NCI-H2171 treated with DMSO at 0.1 percent for 48 hours (cell line): ENCODE measurements around the gene CDH13.

Source experiments
- DNase-seq: peaks from one replicate; lab custom pipeline; 2025; lab: John Stamatoyannopoulos, UW

Gene CDH13

DNA sequence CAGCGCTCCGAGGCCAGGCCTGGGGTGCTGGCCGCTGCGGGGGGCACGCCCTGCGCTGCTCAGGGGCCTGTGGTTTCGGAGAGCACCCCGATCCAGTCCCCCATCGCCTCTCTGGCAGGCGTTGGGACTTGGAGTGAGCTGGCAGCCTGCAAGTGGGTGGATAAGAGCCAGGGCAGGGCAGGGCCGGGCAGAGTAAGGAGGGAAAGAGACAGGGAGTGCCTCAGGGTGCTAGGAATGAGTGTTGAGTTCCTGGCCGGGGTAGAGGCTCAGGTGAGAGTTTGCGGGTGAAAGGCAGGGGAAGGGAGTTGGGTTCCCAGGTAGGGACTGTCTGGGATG is 1.3 kb downstream of the CDH13 start:
- DNase-seq, result no peak

DNA sequence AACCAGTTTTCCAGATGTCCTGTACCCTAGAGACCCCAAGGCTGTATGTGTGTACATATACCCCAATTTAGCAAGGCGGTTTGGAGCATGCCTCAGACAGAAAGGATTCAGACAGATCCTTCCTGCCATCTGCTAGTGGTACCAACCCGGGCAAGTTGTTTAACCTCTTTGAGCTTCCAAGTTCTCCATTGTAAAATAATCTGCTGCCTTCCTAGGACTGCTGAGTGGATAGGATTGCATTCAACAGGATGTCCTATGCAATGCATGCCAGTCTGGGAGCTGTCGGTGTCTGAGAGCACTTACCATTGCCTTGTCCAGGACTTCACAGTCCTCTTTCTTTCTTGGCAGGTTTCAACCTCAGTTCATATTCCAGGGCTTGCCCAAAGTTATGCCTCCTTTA is 1.9 kb downstream of the CDH13 start:
- peak; percentile 16 for DNase-seq

DNA sequence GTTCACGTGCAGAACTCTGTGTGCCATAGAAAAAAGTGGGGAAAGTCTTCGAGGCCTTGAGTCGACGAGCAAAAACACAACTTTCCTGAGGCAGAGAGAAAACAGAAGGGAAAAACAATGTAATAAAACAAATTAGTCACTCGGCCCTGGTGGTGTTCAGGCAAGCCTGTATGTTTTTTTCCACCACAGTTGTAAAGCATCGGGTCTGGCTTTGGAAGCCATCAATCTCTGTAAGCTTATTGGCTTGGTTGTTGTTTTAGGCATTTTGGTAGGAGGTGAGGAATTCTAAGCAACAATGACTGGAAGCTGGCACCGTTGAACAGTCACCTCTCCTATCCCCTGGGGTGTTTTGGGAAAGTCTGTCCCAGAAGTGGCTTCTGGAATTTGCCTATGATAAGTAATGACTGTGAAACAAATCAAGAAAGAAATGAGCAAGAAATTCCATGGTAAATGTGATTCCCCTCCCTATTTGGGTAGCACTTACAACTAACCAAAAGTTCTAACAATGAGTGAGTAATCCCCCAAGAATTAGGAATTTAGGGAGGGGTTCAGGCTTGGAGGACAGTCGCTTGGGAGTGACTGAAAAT is 2.8 kb downstream of the CDH13 start:
- DNase-seq, result no peak

DNA sequence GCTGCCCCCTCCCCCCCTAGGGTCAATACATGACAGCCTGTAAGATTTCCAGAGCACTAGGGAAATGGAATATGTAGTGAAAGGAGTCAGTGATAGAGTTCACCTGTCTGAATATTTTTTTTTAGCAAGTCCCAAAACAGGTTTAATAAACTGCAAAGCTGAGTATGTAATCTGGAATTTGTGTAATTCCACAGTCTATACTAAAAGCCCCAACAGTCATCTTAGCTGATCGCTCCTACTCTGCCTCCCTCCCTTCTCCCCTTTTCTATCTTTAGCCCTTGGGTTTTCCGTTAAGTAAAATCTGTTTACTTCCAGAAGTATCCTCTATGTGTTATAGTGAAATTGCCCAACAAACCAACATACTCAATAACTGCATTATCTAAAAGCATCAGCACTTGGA is 3.5 kb downstream of the CDH13 start:
- DNase-seq, result no peak

GRCh38 chr16:82630688-82631087 is 3.9 kb downstream of the CDH13 start:
- DNase-seq, result peak; percentile 28

DNA sequence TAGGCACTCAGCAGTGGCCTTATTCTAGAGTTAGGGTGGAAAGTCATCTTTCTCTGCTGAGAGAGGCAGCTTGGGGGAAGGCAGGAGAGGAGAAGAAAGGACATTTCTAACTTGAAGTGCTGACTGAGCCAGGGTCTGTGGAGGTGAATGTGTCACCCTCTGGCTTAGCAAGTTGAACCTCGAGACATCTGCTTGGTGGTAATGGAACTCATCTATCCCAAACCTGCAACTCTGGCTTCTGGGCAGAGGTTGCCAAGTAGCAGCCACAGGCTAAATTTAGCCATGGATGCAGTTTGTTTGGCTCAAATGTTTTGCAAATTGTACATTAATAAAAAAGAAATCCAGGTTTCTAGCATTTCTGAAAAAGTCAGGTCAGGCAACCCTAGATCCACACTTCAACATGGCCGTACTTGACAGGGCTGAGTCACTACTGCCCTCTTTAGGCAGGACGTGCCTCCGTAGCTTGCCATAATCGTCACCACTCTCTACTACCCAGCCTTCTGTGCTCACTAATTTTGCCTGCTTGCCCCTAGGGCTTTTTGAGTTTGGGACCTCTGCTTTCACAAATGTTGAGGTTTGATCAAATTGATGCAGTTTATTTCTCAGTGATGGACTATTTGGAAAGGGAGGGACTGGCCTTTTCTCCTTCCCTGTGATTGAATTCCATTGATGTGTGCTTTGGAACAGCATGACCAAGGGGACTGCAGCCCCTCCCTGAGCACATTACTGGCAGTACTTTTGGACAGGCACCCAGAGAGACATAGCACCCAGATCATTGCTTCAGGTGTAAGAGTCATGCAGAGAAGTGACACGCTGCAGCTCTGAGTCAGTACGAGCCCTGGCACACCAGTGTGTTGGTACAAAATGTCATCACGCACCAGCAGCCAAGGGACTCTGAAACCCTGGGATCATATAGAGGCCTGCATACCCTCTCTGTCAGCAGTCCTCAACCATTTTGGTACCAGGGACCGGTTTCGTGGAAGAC is 5.2 kb downstream of the CDH13 start:
- no peak for DNase-seq

GRCh38 chr16:82633964-82634600 is 7.3 kb downstream of the CDH13 start:
- peak; percentile 96 for DNase-seq

- no peak for DNase-seq
Measured at GRCh38 chr16:82634955-82635610, 8.3 kb downstream of the CDH13 start.

- DNase-seq, result no peak
Measured at GRCh38 chr16:82636485-82636884, 9.7 kb downstream of the CDH13 start.

DNA sequence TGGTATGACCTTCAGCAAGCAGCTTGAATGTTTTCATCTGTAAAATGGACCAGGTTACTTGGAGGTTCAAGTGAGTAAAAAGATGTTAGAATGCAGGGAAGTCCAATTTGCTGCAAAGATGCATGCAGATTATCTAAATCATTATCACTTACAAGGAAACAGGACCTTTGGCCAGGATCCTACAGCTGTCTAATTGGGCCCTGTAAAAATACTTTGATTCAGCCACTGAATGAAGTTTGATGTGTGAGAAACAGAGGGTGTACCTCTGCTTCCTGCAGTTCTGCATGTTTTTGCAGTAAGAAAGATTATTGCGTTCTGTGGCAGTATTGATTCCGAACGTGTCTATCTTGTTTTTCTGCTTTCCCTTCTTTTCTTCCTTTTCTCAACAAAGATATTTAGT is 10.2 kb downstream of the CDH13 start:
- DNase-seq, result no peak

DNA sequence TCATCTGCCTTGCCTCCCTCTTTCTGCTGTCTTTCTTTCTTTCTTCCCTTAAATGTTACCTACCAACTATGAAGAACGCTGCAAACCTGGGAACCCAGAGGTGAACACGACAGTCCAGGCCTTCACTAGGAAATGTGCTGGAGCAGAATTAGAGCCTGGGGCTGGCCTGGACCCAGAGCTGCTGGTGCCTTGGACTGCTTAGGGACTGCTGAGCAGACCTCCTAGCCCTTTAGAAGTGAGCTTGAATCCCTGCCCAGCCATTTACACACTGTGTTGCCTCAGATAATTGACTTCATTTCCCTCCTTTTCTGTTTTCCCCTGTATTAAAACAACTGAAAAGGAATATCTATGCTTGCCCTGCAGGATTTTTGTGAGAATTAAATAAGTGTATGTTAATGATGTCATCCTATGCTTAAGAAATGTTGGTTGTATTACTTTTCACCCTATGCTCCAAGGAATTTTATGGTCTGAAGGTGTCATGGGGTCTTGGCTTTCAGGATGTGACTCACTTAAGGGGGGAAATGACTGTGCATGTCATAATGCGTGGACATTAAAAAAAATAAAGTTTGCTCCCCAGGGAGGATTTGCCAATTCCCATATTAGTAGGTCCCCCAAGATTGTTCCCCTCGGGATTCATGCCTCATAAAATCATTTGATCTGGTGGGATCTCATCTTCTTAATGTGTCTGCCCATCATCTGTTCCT is 11.5 kb downstream of the CDH13 start:
- DNase-seq, result no peak

DNA sequence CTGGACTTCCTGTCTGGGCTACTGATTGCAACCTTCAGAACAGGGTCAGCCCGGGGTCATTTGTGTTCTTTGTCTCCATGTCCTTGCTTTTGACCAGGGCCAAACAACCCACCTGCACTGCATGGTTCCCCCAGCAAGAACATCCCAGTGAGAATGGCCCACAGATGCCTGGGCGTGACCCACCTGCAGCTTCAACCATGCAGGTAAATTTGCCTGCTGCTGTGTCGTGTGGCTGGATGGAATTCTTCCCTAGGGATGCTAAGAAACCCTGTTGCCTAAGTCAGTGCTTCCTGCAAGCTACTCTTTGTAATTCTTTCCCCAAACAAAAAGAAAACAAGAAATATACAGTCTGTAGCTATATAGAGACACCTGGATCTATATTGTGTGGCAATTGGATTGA is 12.5 kb downstream of the CDH13 start:
- DNase-seq, result peak; percentile 53

GRCh38 chr16:82639666-82640336 is 13.0 kb downstream of the CDH13 start:
- peak; percentile 60 for DNase-seq

DNA sequence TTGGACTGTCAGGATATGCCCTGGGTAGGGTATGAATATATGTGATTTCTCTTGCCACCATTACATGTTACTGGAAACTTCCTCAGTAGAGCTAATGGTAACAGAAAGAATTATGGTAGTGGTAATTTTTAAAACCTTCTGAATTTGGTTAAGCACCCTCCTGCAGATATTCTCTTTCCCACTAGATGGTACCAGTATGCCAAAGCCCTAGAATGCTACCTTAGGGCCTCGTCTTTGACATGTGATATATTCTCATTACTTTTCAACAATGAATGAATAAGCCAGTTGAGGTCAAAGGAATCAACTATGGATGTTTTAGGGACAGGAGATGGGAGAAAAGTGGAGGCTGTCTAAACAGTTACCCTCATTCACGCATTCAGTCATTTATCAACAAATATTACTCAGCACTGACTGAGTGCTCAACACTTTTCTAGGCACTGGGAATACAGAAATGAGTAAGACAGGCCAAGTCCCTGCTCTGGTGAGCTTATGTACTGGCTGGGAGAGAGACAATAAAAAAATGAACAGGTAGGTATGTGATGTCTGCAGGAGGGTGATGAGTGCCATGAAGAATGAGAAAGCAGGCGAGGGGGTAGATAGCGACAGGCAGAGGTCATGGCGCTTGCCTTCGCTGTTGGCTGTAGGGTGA is 14.7 kb downstream of the CDH13 start:
- no peak for DNase-seq

GRCh38 chr16:82643136-82643535 is 16.4 kb downstream of the CDH13 start:
- peak; percentile 26 for DNase-seq

DNA sequence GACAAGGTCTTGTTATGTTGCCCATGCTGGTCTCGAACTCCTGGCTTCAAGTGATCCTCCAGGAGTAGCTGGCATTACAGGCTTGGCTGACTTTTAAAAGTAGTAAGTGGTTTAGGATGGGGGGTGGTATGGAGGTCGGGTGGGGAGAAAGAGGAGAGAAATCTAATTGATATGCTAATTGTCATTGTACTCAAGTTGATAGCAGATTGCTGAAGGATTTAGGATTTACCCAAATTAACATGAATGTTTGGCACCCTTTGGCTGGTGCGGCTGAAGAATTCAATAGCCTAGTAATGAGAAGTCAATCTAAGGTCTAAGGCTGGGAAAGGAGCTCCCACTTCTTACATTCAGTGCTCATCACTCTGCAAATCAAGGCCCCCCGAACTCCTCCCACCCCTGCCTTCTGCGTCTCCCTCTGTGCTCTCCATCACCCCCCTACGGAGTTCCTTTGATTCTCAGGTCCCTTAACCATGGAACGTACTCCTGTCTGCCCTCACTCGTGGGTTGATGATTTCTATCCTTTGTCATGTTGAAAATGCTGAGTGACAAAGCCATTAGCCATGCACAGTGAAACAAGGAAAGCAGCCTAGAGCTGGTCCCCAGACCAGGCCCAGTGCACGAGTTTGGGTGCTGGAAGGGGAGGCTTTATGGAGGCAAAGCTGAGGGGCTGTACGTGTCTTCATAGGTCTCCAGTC is 17.3 kb downstream of the CDH13 start:
- DNase-seq, result no peak

DNA sequence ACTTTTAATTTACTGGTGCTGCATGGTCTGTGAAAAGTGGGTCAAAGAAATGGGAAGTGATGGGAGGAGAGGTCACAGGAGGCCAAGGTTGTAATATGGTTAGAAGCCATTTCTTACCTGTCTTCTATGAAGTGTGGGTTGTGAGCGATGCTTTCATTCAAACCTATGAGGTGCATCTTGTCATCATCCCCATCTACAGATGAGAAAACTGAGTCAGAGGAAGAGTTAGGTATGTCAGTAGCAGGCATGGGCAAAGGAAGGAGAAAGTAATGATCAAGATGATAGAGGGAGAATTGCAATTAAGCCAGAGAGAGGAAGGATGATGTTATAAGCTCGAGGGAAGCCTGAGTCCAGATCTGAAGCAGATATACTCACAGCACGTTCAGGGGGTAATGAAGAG is 19.7 kb downstream of the CDH13 start:
- no peak for DNase-seq

DNA sequence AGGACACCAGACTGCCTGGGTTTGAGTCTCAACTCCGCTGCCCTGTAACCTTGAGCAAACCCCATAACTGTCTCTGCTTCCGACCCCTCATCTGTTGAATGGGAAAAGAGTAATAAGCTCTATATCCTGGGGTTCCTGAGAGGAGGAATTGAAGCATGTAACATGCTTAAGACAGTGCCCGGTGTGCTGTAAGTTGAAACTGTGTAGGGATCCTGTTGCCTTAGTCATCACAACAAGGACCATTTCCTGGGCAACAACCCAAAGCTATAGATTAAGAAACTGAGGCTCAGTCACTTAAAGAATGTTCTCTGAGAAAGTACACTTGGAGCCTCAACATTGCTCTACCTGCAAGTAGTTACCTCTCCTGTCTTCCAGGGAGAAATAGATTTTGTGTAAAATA is 23.0 kb downstream of the CDH13 start:
- DNase-seq, result no peak

GRCh38 chr16:82650804-82651203 is 24.0 kb downstream of the CDH13 start:
- no peak for DNase-seq

DNA sequence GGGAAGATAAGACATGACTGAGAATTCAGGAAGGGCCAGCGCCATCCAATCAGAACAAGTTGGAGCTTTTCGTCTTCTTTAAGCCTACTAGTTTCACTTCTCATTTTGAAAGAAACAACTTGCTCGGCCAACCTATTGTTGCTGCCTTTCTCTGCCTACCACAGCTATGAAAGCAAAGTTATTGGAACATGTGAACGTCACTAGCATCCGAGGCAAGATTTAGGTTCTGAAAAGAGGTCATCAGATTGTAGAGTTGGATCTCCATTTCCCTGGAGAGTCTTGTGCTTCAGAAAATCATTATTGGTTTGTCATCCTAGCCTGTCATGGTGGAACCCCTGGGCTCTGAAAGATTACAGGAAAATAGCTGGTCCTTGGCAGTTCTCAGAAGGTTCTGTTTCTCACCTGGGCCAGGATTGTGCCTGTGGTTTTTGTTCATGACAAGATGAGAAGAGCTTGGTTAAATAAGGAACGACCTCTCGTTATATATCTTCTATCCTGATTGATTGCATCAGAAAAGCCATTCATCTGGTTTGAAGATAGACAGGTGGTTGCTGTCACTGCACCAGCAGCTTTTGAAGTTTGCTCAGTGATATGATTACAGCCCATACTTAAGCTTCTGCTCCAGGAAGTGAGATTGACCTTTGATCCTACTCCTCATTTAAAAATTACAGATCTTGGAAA is 25.3 kb downstream of the CDH13 start:
- DNase-seq, result no peak
